ENCODE measurements around the gene SND1.

SND1 gene

GRCh38 chr7:128060018-128060417, 408.0 kb downstream of the SND1 start:
- TF ChIP-seq CTCF (IDR thresholded peaks at IDR 0.05; ENCODE audit: insufficient read depth, low read depth, low read length, missing control alignments): no peak
- no peak for DNase-seq (ENCODE audit: low read depth)
- no peak overlapping the region for H3K4me3 ChIP-seq (ENCODE audit: low read depth, low read length)

DNA sequence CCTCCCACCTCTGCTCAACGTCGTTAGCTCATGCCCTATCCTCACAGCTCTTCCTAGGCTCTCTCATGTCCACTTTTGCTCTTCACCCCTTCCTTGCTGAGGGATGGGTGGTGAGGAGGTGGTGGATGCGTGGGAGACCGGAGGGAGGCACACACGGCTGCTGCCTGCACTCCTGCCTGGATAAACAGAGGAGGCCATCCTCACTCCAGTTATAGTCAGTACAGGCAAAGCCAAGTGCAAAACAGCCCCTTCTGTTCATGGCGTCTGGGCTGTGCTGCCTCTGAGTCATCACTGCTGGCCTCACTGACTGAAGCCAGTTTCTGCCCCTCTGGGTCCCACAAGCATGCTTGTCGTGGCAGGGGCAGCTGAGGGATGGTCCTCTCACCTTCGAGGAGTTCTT, 411.1 kb downstream of the SND1 start:
- H3K4me3 ChIP-seq (ENCODE audit: low read depth, low read length): no peak overlapping the region
- DNase-seq (ENCODE audit: low read depth): no peak
- no peak for TF ChIP-seq CTCF (IDR thresholded peaks at IDR 0.05; ENCODE audit: insufficient read depth, low read depth, low read length, missing control alignments)

GRCh38 chr7:128065872-128066271, 413.9 kb downstream of the SND1 start:
- no peak for DNase-seq (ENCODE audit: low read depth)
- TF ChIP-seq CTCF (IDR thresholded peaks at IDR 0.05; ENCODE audit: insufficient read depth, low read depth, low read length, missing control alignments): no peak
- no peak overlapping the region for H3K4me3 ChIP-seq (ENCODE audit: low read depth, low read length)

GRCh38 chr7:128066395-128066794, 414.4 kb downstream of the SND1 start:
- no peak for TF ChIP-seq CTCF (IDR thresholded peaks at IDR 0.05; ENCODE audit: insufficient read depth, low read depth, low read length, missing control alignments)
- DNase-seq (ENCODE audit: low read depth): no peak
- no peak overlapping the region for H3K4me3 ChIP-seq (ENCODE audit: low read depth, low read length)

DNA sequence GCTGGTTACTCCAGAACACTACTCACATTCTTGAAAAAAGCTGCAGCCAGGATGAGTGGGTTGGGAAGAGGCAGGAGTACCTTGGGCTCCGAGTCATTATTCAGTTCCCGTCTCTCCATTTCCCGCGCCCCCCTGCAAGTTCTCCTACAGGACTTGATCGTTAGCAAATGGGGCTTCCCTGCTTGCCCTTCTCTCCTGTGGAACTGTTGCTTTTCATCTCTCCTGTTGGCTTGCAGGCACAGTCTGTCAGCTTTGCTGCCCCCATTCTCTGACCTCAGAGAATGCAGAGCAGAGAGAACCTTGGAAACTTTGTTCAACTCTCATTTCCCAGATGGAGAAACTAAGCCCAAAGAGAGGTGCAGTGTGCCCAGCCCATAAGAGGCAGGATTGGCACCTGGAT, 414.9 kb downstream of the SND1 start:
- no peak for TF ChIP-seq CTCF (IDR thresholded peaks at IDR 0.05; ENCODE audit: insufficient read depth, low read depth, low read length, missing control alignments)
- no peak for DNase-seq (ENCODE audit: low read depth)
- H3K4me3 ChIP-seq (ENCODE audit: low read depth, low read length): no peak overlapping the region

DNA sequence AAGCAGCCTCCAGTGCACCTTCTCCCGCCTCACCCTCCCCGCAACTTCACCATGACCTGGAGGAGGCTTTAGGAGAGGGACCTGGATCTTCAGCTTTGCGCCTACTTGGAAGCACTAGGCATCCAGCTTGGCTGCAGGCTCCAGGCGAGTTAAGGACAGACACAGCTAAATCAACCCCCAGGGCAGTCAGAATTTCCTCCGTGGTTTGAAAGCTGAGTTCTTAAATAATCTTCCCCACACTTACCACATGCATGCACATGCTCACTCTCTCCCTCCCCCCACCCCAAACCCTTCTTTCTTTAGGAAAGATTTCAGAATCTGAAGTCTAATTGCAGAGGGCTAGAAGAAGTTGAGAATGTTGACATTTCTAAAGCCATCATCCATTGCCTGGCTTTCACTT, 416.0 kb downstream of the SND1 start:
- no peak overlapping the region for H3K4me3 ChIP-seq (ENCODE audit: low read depth, low read length)
- no peak for TF ChIP-seq CTCF (IDR thresholded peaks at IDR 0.05; ENCODE audit: insufficient read depth, low read depth, low read length, missing control alignments)
- DNase-seq (ENCODE audit: low read depth): no peak

DNA sequence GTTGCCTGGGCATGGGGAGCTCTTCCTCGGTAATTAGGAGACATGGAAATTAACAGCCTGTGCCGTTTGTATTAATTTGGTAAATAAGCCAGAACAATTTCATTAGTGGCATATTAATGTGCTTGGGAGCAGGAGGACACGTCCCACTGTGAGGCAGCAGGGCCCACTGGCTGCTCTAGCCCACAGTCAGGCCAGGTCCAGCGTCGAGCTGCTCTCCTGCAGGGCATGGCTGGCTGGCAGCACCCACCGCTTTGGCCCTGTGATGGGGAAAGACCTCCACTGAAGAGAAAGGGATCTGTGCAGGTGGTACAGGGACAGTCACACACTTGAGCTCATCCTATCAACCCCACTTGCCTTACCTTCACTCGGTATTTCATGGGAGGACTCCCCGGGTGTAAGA, 416.8 kb downstream of the SND1 start:
- DNase-seq (ENCODE audit: low read depth): no peak
- no peak overlapping the region for H3K4me3 ChIP-seq (ENCODE audit: low read depth, low read length)
- TF ChIP-seq CTCF (IDR thresholded peaks at IDR 0.05; ENCODE audit: insufficient read depth, low read depth, low read length, missing control alignments): no peak
